ENCODE results near the gene SNCB. TPM values are rescaled to one million over a fixed set of nuclear protein-coding genes. Genes with fewer than 3 reads are reported as not detected.

SNCB gene
- total RNA-seq (2014; rRNA removed; shearing (Covaris generic)), result 0.49 and 1.7 TPM in 2 replicates

- in situ Hi-C loops (cut with HindIII; ENCODE audit: low sequenced_read_pairs), result no loop called here
Observed at GRCh38 chr5:176629853-176630680, at the start of gene SNCB, which contains the start of gene EIF4E1B. Gene SNCB (minus strand): TSS chr5:176630534. CDS start chr5:176629654, 880 bp downstream. Gene EIF4E1B (plus strand): TSS chr5:176630675. CDS start chr5:176642788, 12,113 bp downstream.

GRCh38 chr5:176679365-176680225, 49.3 kb upstream of the SNCB start:
- peak; percentile 46 for DNase-seq (ENCODE audit: low spot score)
- in situ Hi-C loops (cut with HindIII; ENCODE audit: low sequenced_read_pairs), result no loop called here

More at GRCh38 chr5:176629853-176630680, at the start of gene SNCB, which contains the start of gene EIF4E1B:
- peak; percentile 76 for DNase-seq (ENCODE audit: low spot score)

- DNase-seq (ENCODE audit: low spot score), result no peak
- in situ Hi-C loops (cut with HindIII; ENCODE audit: low sequenced_read_pairs), result no loop called here
Observed at GRCh38 chr5:176678584-176678983, 48.2 kb upstream of the SNCB start.

GRCh38 chr5:176677209-176677939, 47.0 kb upstream of the SNCB start:
- in situ Hi-C loops (cut with HindIII; ENCODE audit: low sequenced_read_pairs), result no loop called here
- DNase-seq (ENCODE audit: low spot score), result peak; percentile 95

GRCh38 chr5:176676361-176676824, 46.1 kb upstream of the SNCB start:
- DNase-seq (ENCODE audit: low spot score), result no peak
- in situ Hi-C loops (cut with HindIII; ENCODE audit: low sequenced_read_pairs), result no loop called here

- in situ Hi-C loops (cut with HindIII; ENCODE audit: low sequenced_read_pairs), result no loop called here
- peak; percentile 78 for DNase-seq (ENCODE audit: low spot score)
Observed at GRCh38 chr5:176675676-176676360, 45.5 kb upstream of the SNCB start.

GRCh38 chr5:176674799-176675198, 44.5 kb upstream of the SNCB start:
- in situ Hi-C loops (cut with HindIII; ENCODE audit: low sequenced_read_pairs), result no loop called here
- no peak for DNase-seq (ENCODE audit: low spot score)

- in situ Hi-C loops (cut with HindIII; ENCODE audit: low sequenced_read_pairs), result no loop called here
Observed at GRCh38 chr5:176673651-176674583, 43.6 kb upstream of the SNCB start.

GRCh38 chr5:176671890-176672747, 41.8 kb upstream of the SNCB start:
- in situ Hi-C loops (cut with HindIII; ENCODE audit: low sequenced_read_pairs), result no loop called here
- DNase-seq (ENCODE audit: low spot score), result no peak

More at GRCh38 chr5:176673651-176674583, 43.6 kb upstream of the SNCB start:
- DNase-seq (ENCODE audit: low spot score), result no peak

- no peak for DNase-seq (ENCODE audit: low spot score)
- in situ Hi-C loops (cut with HindIII; ENCODE audit: low sequenced_read_pairs), result no loop called here
Observed at GRCh38 chr5:176671399-176671798, 41.1 kb upstream of the SNCB start.

GRCh38 chr5:176670449-176670848, 40.1 kb upstream of the SNCB start:
- in situ Hi-C loops (cut with HindIII; ENCODE audit: low sequenced_read_pairs), result no loop called here
- DNase-seq (ENCODE audit: low spot score), result peak; percentile 78

- in situ Hi-C loops (cut with HindIII; ENCODE audit: low sequenced_read_pairs), result no loop called here
- no peak for DNase-seq (ENCODE audit: low spot score)
Observed at GRCh38 chr5:176667637-176668036, 37.3 kb upstream of the SNCB start.

GRCh38 chr5:176665517-176665916, 35.2 kb upstream of the SNCB start:
- no peak for DNase-seq (ENCODE audit: low spot score)
- in situ Hi-C loops (cut with HindIII; ENCODE audit: low sequenced_read_pairs), result no loop called here

GRCh38 chr5:176664886-176665285, 34.6 kb upstream of the SNCB start:
- in situ Hi-C loops (cut with HindIII; ENCODE audit: low sequenced_read_pairs), result no loop called here
- DNase-seq (ENCODE audit: low spot score), result no peak

- no peak for DNase-seq (ENCODE audit: low spot score)
- in situ Hi-C loops (cut with HindIII; ENCODE audit: low sequenced_read_pairs), result no loop called here
Observed at GRCh38 chr5:176664479-176664878, 34.1 kb upstream of the SNCB start.

- in situ Hi-C loops (cut with HindIII; ENCODE audit: low sequenced_read_pairs), result no loop called here
- no peak for DNase-seq (ENCODE audit: low spot score)
Observed at GRCh38 chr5:176663566-176663965, 33.2 kb upstream of the SNCB start.

Data from G401 (cell line).